ENCODE measurements around the gene ANO3.

- TF ChIP-seq SUZ12 (IDR thresholded peaks at IDR 0.05; ENCODE audit: extremely low read depth, insufficient read depth, insufficient read length) (no peak), YY1 (IDR thresholded peaks at IDR 0.05; ENCODE audit: insufficient read depth, insufficient read length) (no peak)
These were observed 218.1 kb downstream of the ANO3 start for GRCh38 chr11:26550022-26550421.

All from NT2/D1 (cell line).